Activated CD4-positive, alpha-beta T cell treated with anti-CD3 and anti-CD28 coated beads for 24 hours (primary cell): Measurements from ENCODE around the gene LAMA1.

Experiments used
- DNase-seq, 2 donors: peaks; one replicate each; pipeline ENCODE4 v3.0.0-alpha.2; 2020; ENCODE audit warnings: low read depth in 2 of 2

The LAMA1 gene

DNA sequence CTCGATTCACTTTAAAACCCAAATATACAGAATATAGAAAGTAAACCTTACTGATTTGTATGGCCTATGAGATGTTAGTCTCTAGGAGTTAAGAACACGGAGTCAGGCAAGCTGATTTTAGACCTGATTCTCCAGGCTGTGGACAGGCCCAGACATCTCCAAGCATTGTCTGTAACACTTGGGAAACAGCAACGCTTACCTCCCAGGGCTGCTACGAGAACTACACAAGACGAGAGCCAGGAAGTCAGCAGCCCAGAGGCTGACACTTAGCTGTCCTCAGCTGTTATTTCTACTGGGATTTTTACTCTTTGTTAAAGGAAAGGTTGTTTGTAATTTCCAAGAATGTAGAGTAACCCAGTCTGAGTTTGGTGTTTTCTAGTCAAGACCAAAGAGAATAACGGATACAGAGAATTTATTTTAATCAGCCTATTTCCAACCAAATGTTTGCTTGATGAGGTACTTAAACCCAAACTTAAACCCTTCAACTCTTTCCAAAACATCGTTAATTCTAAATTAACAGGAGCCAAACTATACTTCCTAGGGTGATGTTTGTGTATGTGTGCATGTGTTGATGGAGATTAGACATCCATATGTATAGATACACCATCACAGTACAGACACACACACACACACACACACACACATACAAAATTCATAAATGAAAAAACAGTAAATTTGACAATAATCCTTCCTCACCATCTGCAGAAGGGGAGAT lies 123.4 kb downstream of the LAMA1 start:
- no peak for DNase-seq

DNA sequence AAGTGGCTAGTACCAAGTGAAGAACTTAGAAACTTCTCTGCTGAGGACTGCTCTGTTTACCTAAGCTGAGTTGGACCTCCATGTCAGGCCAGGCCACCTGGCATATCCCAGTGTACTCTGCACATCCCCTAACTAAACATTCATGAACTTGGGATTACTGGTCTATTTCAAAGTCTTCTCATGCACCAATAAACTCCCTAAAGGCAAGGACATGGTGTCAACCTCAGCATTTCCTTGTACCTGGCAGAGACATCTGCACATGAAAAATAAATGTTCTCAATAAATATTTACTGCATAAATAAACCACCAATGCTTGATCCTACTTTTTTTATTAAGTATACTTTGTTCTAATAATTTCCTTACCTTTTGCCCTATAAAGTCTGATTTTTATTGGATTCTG lies 124.8 kb downstream of the LAMA1 start:
- DNase-seq = no peak

DNA sequence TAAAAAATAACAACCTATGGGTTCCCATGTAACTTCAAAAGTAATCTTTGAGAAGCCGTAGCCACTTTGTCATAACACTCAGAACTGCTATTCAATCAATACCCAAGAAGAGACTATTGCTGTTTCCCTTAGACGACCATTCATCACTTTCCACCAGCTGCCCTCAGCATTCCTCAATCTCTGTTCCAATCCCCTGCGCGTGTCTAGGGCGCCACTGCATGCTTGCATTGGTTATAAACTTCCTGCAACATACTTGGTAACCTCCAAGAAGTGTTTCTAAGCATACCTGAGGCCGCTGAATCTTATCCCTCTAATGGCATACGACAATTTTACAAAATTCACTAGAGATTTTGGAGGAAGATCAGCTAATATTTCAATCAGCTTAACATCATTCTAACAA lies 134.2 kb downstream of the LAMA1 start:
- DNase-seq = no peak

DNA sequence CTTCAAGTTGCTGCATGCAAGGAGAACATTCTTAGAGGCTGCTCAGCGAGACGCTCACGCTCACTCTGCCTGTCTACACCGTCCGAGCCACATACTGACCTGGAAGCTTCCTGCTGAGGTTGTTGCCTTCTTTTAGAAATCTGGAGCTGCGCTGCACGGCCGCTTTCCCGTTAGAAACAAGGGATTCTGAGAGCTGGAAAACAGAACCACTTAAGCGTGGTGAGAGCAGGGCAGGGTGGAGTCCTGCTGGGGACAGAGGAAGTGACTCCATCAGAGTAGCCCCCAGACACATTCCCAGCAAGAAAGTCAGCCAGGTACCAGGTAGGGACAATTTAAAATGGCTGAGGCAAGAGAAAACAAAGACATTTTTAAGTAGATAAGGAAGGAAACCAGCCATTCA lies 135.2 kb downstream of the LAMA1 start:
- DNase-seq = no peak

DNA sequence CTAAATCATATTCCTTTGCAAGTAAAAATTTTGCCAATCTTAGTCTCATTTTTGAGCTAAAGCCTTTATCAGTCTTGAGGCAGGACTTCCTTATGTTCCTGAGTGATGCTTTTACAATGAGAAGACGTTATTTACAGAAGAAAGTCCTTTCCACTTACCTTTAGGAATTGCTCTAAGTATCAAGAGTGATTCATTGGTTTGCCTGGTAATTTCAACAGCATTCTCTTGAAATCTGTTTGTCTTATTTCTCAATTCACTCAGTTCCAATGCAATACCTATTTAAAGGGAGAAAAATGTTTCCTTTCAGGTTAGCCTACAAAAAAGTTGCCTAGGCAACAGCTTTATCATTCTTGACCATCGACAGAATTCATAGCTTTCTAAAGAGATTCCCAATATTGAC lies 137.2 kb downstream of the LAMA1 start:
- no peak for DNase-seq

DNA sequence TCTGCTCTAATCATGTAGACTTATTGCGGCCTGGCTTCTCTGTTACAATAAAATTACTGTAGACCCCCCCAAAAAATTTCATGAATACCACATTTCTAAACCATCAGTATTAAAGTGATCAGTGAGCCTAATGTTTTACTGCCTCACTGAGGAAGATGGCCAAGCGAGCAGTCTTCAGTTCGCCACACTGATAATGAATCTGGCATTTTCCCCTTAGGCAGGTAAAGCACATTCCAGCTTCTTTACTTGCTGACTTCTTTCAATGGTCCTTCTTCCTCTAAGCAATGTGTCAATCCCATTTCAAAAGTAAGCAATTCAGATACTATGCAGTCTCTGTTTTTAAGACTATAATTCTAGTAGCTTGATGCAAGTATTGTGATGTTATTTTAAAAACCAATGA lies 137.6 kb downstream of the LAMA1 start:
- no peak for DNase-seq

DNA sequence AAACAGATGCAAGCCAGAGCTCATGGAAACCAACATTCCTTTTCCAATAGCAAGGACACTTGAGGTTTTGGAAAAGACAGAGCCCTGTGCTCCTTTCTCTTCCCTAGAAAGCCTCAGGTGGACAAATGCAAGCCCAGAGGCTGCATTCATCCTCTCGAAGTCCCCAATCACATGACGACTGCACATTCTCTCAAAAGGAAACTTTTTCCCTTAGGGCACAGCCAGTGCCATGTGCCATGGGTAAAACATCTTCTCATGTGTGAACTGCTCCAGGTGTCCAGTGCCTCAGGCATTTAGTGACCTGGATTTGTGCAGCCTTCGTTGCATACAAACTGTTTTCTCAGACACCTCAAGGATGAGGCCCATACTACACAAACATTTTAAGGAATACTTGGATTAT lies 140.7 kb downstream of the LAMA1 start:
- no peak for DNase-seq

DNA sequence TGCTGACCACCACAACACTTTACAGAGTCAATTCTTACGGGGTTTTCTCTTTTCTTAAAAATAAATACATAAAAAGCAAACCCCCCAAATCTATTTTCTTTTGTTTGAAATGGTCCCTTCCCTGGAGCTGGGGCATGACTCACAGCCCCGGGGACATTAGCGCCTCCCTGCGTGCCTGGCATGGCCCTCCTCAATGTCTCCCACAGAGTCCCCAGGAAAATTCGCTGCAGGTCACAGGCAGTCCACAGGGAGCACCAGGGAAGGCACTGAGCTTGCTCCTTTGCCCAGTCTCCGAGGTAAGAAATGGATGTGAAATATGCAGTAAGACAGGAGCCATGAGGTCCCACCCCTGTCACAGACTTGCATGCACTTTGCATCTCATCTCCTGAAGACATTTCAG lies 142.5 kb downstream of the LAMA1 start:
- DNase-seq = no peak

DNA sequence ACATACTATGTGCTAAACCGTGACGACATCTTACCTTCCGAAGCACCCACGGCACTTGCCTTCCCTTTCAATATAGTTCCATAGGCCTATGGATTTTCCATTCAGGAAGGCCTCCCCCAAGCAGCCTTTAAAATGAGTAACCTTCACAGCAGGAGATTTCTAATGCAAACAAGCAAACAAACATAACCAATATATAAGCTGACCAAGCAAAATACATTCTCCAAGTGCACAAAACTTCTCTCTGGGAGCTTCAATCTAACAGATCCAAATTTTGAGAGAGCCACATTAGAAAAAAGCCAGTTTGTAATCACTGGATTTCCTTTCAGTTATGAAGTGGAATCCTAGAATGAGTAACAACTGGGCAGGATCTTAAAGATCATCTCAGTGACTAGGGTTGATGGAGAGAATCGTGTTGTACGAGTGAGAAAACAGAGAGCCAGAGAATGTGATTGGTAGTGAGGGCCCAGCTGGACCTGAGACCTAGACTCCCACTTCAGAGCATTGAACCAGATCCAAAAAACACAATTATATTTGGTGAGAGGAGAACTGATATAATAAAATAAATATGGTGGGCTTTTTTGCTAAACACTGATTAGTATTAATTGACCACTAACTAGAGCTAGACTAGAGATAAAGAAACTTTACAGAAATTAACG lies 145.6 kb downstream of the LAMA1 start:
- no peak for DNase-seq

DNA sequence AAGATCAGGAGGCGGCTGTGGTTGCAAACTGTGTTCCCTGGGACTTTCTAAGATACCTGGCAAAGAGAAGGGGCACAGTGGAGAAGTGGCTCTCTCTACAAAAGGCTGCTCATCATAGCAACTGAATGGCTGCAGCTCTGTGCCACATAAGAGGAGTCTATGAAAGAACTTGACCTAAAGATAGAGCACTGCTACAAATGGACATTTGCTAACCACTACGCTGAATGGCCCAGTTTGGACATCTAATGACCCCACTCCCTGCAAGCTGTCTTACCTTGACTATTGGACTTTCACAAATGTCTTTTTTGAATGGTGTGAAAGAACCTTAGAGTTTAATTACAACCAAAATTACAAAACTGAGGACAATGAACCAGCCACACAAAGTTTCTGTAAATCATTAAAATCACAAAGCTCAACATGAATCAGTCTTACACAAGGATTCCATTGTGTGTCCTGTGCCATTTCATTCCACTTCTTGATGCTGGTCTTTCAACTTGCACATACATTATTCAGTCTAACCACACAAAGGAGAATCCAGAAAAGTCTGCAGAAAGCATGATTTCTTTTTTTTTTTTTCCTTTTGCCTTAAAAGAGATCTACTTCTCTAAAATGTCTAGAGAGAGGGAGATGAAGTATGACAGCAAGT lies 154.0 kb downstream of the LAMA1 start:
- no peak for DNase-seq

DNA sequence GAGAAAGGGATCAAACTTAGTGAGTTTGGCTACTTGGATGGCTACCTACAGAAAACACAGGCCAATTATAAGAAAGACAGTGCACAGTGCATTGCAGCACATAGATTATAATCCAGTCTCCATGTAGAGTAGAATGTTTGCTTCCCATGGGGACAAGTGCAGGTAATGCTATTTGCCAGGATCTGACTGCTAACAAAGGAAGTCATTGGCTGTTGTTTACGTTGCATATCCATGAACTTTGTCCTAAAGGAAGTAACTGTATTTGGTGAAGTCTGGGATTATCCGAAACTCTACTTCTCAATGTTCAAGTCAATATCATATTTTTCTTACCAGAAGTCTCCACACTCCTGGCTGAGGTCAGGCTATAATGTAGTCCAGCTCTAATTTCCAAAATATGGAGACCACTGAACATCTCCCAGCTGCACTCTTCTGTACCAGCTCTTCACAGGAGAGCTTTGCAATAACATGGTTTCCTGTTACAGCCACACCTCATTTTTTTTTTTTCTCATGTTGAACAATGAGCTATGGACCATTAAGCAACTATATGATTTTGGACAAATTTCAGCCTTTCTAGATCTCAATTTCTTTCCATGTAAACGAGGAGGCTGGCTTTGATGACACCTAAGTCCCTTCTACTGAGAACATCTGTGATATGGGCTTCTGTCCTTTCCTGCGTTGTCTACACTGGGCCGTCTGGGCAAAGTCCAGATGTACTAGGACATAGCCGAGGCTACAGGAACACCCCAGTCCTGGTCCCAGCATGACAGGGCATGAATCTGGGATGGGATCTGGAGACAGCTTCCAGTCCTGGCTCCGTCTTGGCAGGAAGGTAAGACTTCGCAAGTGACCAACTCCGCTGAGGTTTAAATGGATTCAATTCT lies 154.8 kb downstream of the LAMA1 start:
- DNase-seq = no peak

DNA sequence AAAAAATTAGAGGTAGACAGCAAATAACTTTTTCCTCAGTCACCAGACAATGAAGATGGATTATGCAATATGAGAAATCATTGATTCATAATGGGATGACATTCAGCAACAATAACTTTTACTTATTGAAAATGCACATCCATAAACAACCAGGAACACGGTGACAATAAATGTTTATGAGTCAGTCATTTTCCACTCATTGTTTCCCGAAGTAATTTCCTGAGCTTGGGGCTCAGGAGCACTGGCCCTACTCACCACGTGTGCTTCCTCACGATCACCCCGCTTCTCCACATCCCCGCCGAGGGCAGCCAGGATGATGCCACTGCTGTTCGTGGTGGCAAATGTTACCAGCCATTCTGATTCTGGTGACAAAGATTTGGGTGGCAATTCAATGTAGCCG lies 156.3 kb downstream of the LAMA1 start:
- DNase-seq = no peak

DNA sequence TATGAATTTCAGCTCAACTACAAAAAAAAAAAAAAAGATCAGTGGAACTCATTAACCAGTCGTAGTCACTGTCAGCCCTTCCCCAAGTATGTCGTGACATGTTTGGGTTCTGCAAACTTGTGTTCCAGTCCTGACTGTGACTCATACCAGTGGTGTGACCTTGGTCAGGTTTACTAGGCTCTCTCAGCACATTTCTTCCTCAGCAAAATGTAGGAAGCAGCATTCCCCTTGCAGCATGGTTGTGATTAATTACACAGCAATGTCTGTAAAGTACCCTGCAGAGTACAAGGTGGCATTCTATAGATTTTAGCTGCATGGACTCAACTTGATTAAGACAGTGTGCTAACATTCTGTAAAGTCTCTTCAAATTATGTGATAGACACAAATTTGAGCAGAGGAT lies 156.9 kb downstream of the LAMA1 start:
- DNase-seq = no peak

DNA sequence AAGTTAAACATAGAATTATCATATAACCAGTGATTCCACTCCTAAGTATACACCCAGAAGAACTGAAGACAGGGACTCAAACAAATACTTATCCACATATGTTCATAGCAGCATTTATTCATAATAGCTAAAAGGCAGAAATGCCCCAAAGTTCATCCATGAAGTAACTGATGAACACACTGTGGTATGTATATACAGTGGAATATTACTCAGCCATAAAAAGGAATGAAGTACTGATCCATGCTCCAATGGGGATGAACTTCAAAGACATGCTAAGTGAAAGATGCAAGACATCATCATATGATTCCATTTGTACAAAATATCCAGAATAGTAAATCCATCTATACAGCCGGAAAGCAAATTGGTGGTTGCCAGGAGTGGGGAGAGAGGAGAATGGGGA lies 157.5 kb downstream of the LAMA1 start:
- DNase-seq = no peak

DNA sequence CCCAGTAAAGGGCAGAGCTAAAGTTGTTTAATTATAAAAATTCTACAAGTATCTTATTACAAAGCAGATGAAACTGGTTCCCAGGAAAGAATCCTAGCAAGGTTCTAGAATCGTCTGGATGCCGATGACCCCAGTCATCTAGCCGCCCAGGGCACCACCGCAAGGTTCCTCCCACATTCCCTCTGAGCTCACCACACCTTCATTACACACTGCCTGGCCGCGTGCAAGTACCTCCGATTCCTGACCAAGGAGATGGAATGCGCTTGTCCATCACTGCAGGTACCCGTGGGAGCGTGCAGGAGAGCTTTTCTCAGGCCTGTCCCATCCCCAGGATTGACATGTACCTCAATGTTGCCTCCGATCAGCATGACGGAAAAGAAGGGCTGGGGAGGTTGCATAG lies 158.5 kb downstream of the LAMA1 start:
- DNase-seq = no peak

DNA sequence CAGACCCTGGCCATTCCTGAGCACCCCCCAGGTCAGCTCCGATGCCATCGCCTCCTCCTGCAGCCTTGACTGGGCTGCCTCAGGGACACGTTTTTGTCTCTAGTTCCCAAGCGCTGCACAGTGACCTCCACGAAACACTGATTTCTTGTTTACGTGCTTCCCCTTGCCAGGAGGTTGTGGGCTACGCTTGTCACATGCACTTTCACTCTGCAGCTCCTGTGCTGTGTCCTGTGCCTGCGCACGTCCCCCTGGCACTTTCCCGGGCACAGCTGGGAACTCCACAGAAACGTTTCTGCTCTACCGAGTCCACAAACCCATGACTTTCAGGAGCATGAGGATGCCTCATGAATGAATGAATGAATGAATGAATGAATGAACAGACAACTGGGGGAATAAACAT lies 160.6 kb downstream of the LAMA1 start:
- no peak for DNase-seq

DNA sequence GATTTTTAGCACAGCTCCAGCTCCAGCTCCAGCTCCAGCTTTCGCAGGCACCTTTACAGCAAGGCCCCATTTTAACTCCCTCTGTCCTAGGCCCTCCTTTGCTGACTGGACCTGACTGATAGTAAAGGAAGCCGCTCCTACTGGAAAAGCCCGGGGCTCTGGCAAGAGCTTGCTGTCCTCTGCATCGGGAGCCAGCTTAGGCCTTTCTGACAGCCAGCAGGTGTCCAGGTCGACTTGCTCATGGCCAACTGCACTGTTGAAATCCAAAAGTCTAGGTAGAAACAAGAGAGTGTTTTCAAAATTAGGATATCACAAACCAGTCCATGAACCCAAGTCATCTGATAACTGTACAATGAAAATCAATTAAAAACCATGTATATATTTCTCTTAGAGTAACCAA lies 161.1 kb downstream of the LAMA1 start:
- no peak for DNase-seq

DNA sequence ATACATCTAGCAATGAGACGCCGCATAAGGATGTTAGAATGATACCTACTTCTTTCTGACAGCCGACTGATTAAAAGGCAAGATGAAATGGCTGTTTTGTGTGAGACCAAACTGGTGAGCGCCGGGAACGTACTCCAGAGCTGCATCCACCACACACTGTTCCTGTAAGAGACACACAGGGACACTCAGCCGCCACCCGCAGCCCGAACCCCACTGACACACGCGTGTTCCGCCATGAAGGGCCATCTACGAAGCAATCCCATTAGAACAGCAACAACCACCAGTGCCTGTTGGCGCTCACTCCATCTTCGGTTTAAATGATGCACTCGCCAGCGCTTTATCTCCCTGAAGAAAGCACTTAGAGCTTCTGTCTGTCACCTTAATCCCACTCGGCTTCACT lies 162.3 kb downstream of the LAMA1 start:
- no peak for DNase-seq

DNA sequence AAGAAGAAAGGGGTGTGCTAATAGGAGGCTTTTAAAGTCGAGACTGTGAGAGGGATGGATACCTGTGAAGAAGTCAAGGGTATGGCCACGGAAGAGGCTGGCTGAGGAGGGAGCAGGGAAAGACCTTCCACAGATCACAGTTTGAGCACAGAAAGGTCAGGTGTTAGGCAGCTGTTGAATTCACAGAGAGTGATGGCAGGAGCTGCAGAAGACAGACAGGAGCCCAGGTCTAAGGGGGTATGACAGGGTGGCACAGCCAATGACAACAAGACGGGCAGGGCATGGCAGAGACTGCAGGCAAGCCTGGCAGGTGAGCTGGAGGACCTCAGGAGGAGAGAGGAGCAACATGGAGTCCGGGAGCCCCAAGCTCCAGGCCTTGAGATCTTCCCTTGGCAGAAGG lies 163.1 kb downstream of the LAMA1 start:
- DNase-seq = no peak

DNA sequence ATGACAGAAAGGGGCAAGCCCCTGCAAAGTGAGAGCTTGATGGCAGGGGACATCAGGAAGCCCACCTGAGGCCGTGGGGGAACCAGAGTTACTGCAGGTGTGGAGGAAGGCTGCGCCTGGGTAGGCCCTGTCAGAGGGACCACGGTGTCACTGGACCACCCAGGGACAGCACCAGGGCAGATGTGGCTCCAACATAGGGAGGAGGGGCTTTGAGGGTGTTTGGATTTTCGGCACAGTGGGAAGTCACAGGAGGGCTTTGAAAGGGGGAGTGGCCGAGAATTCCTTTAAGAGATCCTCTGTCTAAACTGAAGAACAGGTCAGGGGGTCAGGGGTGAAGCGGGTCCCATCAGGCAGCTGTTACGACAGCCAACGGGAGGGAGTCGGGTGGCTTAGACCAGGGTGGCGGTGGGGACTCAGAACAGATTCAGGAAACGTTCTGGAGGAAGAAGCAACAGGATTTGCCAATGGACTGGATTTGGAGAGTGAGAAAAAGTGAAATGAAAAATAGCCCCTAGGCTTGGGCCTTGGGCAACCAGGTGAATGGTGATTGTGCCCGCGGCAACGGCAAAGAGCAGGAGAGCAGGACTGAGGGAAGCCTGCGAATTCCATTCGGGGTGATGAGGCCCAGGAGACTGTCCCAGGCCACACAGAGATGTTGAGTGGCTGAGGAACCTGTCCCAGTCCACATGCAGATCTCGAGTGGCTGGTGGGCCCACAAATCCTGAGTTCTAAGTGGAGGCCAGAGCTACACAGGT lies 166.1 kb downstream of the LAMA1 start:
- no peak for DNase-seq

DNA sequence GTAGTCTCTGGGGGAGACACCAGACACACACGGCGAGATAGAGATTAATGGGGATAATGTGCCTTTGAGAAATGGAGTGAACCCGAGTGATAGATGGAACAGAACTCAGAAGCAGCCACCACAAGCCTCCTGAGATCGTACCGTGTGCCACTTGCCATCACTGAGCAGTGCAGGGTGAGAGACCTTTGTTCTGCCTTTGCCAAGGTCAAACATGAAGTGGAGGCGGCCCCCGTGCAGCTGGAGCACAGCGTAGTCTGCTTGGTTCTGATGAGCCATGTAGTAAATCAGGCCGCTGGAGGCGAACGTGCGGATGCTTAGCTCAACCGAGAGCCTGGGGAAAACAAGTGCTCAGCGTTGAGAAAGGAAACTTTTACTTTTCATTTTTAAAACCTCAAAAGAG lies 167.0 kb downstream of the LAMA1 start:
- DNase-seq = no peak
